Gastroesophageal sphincter (tissue), 3 donors: ENCODE data around the gene ROBO3.

Experiments
- EP300 ChIP-seq: sonication (generic); formaldehyde crosslinking; IDR thresholded peaks from one replicate; pipeline ENCODE4 v1.6.1; 2017; ENCODE audit warnings: antibody characterized with exemption, mild to moderate bottlenecking
- POLR2A ChIP-seq, 2 donors: fragments of 450-650 bp; IDR thresholded peaks; one replicate each; pipeline ENCODE4 v1.6.1; 2017; ENCODE audit warnings: antibody characterized with exemption in 2 of 2, mild to moderate bottlenecking in 2 of 2, moderate library complexity in 1 of 2
- POLR2AphosphoS5 ChIP-seq: sonication (generic); formaldehyde crosslinking; IDR thresholded peaks from one replicate; pipeline ENCODE4 v1.6.1; 2017; ENCODE audit warnings: antibody characterized with exemption
- TF ChIP-seq, protein P1 (sequence below), 4 experiments: fragments of 200-600 bp in 2 of 4; fragments of 450-650 bp in 2 of 4; sonication (generic) in 1 of 4; IDR thresholded peaks; one replicate each; pipeline ENCODE4 v1.5.1; 2017 to 2019; ENCODE audit warnings: antibody characterized with exemption in 4 of 4, mild to moderate bottlenecking in 2 of 4, moderate library complexity in 2 of 4

DNA sequence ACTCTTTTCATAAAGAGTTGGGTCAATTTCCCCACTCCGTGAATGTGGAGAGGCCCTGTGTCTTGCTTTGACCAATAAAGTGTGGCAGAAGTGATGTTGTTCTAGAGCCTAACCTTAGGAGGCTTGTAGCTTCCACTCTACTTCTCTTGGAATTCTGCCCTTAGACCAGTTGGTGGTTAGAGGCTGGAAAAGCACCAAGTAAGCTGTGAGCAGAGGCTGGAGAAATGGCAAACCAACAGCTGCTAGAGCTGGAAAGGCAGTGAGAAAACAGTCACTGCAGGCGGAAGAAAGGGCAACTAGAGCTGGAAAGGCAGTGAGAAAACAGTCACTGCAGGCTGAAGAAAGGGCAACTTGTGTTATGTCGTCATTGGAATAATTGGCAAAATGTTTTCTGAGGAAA lies 35.2 kb upstream of the ROBO3 start:
- no peak for TF ChIP-seq EP300
- TF ChIP-seq, protein P1, sequence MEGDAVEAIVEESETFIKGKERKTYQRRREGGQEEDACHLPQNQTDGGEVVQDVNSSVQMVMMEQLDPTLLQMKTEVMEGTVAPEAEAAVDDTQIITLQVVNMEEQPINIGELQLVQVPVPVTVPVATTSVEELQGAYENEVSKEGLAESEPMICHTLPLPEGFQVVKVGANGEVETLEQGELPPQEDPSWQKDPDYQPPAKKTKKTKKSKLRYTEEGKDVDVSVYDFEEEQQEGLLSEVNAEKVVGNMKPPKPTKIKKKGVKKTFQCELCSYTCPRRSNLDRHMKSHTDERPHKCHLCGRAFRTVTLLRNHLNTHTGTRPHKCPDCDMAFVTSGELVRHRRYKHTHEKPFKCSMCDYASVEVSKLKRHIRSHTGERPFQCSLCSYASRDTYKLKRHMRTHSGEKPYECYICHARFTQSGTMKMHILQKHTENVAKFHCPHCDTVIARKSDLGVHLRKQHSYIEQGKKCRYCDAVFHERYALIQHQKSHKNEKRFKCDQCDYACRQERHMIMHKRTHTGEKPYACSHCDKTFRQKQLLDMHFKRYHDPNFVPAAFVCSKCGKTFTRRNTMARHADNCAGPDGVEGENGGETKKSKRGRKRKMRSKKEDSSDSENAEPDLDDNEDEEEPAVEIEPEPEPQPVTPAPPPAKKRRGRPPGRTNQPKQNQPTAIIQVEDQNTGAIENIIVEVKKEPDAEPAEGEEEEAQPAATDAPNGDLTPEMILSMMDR (IDR thresholded peaks at IDR 0.05) = no peak
- TF ChIP-seq POLR2A (IDR thresholded peaks at IDR 0.05) = no peak
- no peak for TF ChIP-seq POLR2AphosphoS5
